ENCODE data around the gene C9orf57.

DNA sequence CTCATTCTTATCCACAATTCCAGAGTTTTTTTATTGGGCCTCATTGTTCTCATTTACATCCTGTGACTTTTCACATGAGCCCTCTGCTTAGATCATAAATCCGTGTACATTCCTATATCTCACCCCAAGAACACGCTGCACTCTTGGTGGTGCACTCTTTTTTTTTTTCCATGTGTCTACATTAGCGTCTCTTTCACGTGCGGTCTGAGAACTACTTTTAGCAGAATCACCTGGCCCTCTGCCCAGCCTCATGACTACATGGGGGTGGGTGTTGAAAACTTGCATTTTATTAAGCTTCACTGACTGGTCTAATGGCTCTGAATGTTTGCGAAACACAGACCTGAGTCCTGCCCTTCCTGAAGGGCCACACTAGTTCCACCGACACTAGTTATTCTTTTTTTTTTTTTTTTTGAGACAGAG is 18.6 kb downstream of the C9orf57 start:
- TF ChIP-seq NFRKB (IDR thresholded peaks at IDR 0.05) (no peak), BHLHE40 (IDR thresholded peaks at IDR 0.05; ENCODE audit: borderline replicate concordance) (no peak), SP1 (IDR thresholded peaks at IDR 0.05) (no peak), ARNT (IDR thresholded peaks at IDR 0.05) (no peak), ELF4 (IDR thresholded peaks at IDR 0.05) (no peak), TARDBP (IDR thresholded peaks at IDR 0.05) (no peak)
- TF ChIP-seq, protein P1, sequence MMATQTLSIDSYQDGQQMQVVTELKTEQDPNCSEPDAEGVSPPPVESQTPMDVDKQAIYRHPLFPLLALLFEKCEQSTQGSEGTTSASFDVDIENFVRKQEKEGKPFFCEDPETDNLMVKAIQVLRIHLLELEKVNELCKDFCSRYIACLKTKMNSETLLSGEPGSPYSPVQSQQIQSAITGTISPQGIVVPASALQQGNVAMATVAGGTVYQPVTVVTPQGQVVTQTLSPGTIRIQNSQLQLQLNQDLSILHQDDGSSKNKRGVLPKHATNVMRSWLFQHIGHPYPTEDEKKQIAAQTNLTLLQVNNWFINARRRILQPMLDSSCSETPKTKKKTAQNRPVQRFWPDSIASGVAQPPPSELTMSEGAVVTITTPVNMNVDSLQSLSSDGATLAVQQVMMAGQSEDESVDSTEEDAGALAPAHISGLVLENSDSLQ (IDR thresholded peaks at IDR 0.05) = no peak

Measured in HEK293T (cell line).